Pancreas (tissue), 10 donors: ENCODE results near the gene CHMP6. TPM values are rescaled to one million over a fixed set of nuclear protein-coding genes. Genes with fewer than 3 reads are reported as not detected.

ENCODE experiments used
- ATAC-seq, 4 donors: fragments of 200-7000 bp; cut with Tn5 transposase; one replicate each; pipeline versions ENCODE4 v1.8.0 to v1.9.1; 2020; ENCODE audit warnings: mild to moderate bottlenecking in 4 of 4, moderate library complexity in 4 of 4
- DNase-seq, 6 donors: peaks; one replicate each; pipeline ENCODE4 v3.0.0-alpha.2; 2020
- FAIRE-seq: peaks from 2 replicates; lab custom pipeline; 2012; peaks lifted over from hg19 to GRCh38; lab: Jason Lieb, UNC
- H3K27ac ChIP-seq, 4 donors: fragments of 200-600 bp; sonication (generic); 1 replicate in 3 of 4; 2 replicates in 1 of 4; pipeline versions ENCODE4 v1.5.0 to v1.8.0; 2020
- H3K27me3 ChIP-seq, 4 donors: fragments of 200-600 bp; one replicate each; pipeline ENCODE4 v1.8.0; 2021
- H3K36me3 ChIP-seq, 3 donors: fragments of 200-600 bp; sonication (generic) in 1 of 3; one replicate each; pipeline versions ENCODE4 v1.5.0 to v1.8.0; 2020 to 2021
- H3K4me1 ChIP-seq, 3 donors: fragments of 200-600 bp; one replicate each; pipeline ENCODE4 v1.8.0; 2021
- H3K4me3 ChIP-seq, 4 donors: fragments of 200-600 bp; sonication (generic) in 2 of 4; one replicate each; pipeline versions ENCODE4 v1.5.0 to v1.8.0; 2020 to 2021
- H3K9me3 ChIP-seq, 4 donors: fragments of 200-600 bp; one replicate each; pipeline ENCODE4 v1.8.0; 2021
- WGBS, 2 donors: extraction: QIAGEN DNeasy Blood & Tissue Kit; methylation state at CpG; one replicate each; pipeline ENCODE4 v1.1.7; 2013; 5-methylcytosine and 5-hydroxymethylcytosine counted together
- intact Hi-C, 3 donors: fragments of 100-400 bp; cut with DNase I; formaldehyde crosslinking; loops; one replicate each; pipeline versions ENCODE4 v1.11.1 to v1.14.2; 2022
- polyA plus RNA-seq, 2 donors: library from polyadenylated mRNA; stranded (reverse); fragments of 200-250 nt; gene quantifications; one replicate each; pipeline ENCODE4 v1.2.3, GENCODE V29; 2013
- total RNA-seq, 6 donors: library from RNA; stranded (reverse); fragmentation: NEBNext Ultra II Directional in 4 of 6; extraction: Animal tissue kit (Norgen Biotek cat#: 25700) in 4 of 6; gene quantifications; one replicate each; pipeline versions ENCODE4 v1.2.1 to v1.2.4, GENCODE V29; 2021 to 2023
- TF ChIP-seq, protein P1 (sequence below), 4 donors: fragments of 200-600 bp; sonication (generic) in 3 of 4; IDR thresholded peaks; one replicate each; pipeline versions ENCODE4 v1.5.0 to v1.8.0; 2021; ENCODE audit warnings: antibody characterized with exemption in 4 of 4
- donor health status: healthy with polysubstance abuse.
- donor health status: DM: no; HTN: no; CAD: no; lungs with moderate emphysema.
- donor health status: DM: no; HTN: no; CAD: no.
- donor health status: control.
- donor health status: control.
- donor health status: Bipolar disorder and iron deficiency.
- donor health status: DM: yes; HTN: yes; CAD: no.
- donor health status: DM: no; HTN: no; CAD: no.
- donor health status: DM: no; HTN: no; CAD: no.
- donor health status: DM: yes; HTN: yes; CAD: no.

The CHMP6 gene
- total and polyA plus RNA-seq, 8 donors, result 9.5 to 30.8 (median 13.8) TPM

- intact Hi-C loops, result no loop called here
- TF ChIP-seq, protein P1, sequence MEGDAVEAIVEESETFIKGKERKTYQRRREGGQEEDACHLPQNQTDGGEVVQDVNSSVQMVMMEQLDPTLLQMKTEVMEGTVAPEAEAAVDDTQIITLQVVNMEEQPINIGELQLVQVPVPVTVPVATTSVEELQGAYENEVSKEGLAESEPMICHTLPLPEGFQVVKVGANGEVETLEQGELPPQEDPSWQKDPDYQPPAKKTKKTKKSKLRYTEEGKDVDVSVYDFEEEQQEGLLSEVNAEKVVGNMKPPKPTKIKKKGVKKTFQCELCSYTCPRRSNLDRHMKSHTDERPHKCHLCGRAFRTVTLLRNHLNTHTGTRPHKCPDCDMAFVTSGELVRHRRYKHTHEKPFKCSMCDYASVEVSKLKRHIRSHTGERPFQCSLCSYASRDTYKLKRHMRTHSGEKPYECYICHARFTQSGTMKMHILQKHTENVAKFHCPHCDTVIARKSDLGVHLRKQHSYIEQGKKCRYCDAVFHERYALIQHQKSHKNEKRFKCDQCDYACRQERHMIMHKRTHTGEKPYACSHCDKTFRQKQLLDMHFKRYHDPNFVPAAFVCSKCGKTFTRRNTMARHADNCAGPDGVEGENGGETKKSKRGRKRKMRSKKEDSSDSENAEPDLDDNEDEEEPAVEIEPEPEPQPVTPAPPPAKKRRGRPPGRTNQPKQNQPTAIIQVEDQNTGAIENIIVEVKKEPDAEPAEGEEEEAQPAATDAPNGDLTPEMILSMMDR (IDR thresholded peaks at IDR 0.05), result no peak
- Histone ChIP-seq H3K9me3 (no peaks in the 10 kb centered on the region), H3K4me3 (peak overlapping the region in 3 of 4 donors; percentile 35 to 60 (median 51)), H3K36me3 (no peaks in the 10 kb centered on the region), H3K27ac (no peak overlapping the region), H3K27me3 (no peaks in the 10 kb centered on the region), H3K4me1 (peaks cover 11 to 27% (median 23%) of the 10 kb centered on the region in 3 donors)
- FAIRE-seq, result no peak
- ATAC-seq, result no peak
- 22 to 25% methylated on average over 46 to 66 of the region's 66 CpGs for WGBS, 2 donors
- DNase-seq, result peak in 2 of 6 donors; percentile 46 to 82
These were observed 44.0 kb downstream of the CHMP6 start for GRCh38 chr17:81035521-81036196.

DNA sequence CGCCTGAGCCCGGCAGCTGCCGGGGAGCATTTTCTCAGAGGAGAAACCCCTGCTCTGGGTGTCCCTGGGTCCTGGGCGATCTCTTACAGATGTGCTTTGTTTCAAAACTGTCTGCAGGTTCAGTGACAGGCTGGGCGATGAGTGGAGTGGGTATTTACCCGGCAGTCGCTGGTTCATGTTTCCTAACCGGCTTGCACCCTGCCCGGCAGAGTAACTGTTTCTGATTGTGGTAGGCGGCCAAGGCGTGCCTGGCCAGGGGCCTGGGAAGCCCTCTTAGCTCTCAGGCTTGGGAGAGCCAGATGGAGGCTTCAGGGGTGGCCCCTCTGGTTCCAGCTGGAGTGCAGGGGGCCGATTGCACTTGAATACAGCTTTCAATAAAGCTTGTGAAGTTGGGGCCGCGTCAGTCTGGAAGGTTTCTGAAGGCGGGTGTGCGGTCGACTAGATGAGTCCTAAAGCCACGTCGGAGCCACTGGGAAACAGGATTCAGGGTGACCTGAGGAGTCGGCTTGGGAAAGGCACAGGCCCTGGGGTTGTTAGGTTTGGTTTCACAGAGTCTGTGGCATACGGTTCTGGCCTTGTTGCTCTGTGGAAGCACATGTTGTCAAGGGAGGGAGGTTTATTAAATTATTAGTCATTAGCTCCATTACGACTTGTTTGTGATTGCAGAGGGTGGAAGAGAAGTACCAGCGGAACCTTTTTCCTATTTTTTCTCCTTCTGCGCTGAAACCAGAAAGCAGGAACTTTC lies 44.7 kb downstream of the CHMP6 start:
- H3K36me3 ChIP-seq, result no peaks in the 10 kb centered on the region
- 83 to 84% methylated on average over 24 of the region's 24 CpGs for WGBS, 2 donors
- ATAC-seq, result no peak
- no peaks in the 10 kb centered on the region for H3K27me3 ChIP-seq
- TF ChIP-seq, protein P1 (IDR thresholded peaks at IDR 0.05), result no peak
- H3K4me3 ChIP-seq, result peak overlapping the region in 1 of 4 donors; percentile 60
- H3K4me1 ChIP-seq, result peaks cover 11 to 27% (median 23%) of the 10 kb centered on the region in 3 donors
- H3K9me3 ChIP-seq, result no peaks in the 10 kb centered on the region
- intact Hi-C loops, result no loop called here
- H3K27ac ChIP-seq, result peak overlapping the region in 1 of 4 donors; percentile 41
- FAIRE-seq, result no peak
- DNase-seq, result peak in 2 of 6 donors; percentile 22 to 65

DNA sequence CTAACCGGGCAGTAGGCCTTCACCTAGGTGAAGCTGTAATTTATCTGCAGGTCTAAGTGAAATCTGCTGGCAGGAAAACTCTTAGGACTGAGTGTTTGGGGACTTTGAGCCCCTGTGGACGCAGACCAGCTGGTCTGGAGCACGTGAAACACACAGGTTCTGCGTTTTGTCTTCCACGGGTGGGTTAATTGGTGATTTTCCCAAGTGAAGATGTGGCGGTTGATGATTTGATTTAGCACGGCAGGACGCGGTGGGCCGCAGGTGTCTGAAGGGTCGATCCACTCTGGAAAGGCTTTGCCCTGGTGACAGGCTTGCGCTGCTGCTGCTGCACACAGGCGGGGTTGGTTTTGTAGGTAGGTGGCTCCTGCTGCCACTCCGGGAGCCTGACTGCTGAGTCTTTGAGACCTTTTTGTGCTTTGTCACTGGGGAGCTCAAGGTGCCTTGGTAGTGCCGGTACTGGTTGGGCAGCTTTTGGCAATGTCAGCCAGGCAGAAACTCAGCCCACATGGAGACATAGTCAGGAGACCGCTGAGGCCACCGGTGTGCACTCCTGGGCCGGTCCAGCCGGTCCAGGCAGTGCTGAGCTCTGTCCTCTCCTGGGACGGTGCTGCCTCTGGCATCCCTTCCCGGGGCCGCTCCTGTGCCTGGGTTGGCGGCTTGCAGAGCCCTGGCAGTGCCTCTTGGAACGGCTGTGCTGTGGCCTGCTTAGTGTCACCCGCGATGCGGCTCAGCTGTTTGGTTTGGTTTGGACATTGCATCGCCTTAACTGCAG lies 45.6 kb downstream of the CHMP6 start:
- peak; percentile 63 to 94 (median 78) for DNase-seq
- no peak for FAIRE-seq
- TF ChIP-seq, protein P1 (IDR thresholded peaks at IDR 0.05), result no peak
- intact Hi-C loops, result no loop called here
- Histone ChIP-seq H3K4me1 (peaks cover 11 to 27% (median 23%) of the 10 kb centered on the region in 3 donors), H3K27me3 (no peaks in the 10 kb centered on the region), H3K4me3 (peak overlapping the region in 1 of 4 donors; percentile 5), H3K36me3 (no peaks in the 10 kb centered on the region), H3K27ac (peak overlapping the region in 3 of 4 donors; percentile 39 to 49 (median 41)), H3K9me3 (no peaks in the 10 kb centered on the region)
- peak; percentile 49 to 69 (median 57) for ATAC-seq
- WGBS, 2 donors, result 21 to 28% methylated on average over 28 of the region's 28 CpGs

DNA sequence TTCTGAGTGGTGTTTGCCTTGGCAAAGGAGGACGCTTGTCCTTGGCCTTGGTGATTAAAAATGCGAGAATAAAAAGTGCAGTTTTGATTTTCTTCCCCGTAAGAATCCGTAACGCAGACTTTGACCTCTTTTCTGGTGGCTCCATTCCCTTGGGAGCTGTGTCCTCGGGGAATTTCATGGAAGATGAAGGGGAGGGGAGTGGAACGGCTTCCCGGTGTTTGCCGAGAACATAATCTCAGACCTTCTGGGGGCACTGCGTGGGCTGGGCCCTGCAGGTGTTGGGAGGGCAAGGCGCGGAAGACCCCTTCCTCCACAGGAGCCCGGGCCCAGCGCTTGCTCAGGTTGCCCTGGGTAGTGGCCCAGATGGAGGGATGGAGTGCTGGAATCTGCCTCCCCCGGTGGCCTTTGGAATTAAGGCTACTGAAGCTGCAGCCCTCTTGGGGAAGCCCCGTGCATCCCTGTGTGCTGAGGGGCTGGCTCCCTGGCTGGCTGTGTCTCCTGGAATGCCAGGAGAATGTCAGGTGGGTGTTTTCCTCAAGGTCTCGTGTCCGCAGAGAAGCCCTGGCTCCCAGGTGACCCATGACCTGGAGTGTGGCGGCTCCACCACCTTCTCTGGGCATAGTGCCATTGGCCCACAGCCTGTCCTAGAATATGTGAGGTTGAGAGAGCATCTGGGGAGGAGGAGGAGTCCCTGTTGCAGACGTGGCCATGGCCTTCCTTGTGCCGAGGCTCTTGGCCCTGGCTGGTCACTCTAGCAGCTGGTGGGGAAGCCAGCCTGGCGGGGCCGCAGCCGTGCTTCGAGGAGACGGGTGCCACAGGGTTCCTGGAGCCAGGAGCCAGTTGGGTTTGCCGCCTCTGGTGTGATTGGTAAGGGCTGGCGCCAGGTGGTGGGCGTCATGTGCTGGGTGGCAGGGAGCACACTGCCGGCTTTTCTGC lies 46.4 kb downstream of the CHMP6 start:
- no peak overlapping the region for H3K4me3 ChIP-seq
- H3K9me3 ChIP-seq, result no peaks in the 10 kb centered on the region
- ATAC-seq (peak in 3 of 4 donors; percentile 5 to 25 (median 21)), FAIRE-seq (no peak), DNase-seq (peak in 5 of 6 donors; percentile 60 to 85 (median 67))
- no peaks in the 10 kb centered on the region for H3K36me3 ChIP-seq
- TF ChIP-seq, protein P1 (IDR thresholded peaks at IDR 0.05), result no peak
- H3K27ac ChIP-seq, result peak overlapping the region in 3 of 4 donors; percentile 39 to 49 (median 41)
- H3K27me3 ChIP-seq, result no peaks in the 10 kb centered on the region
- H3K4me1 ChIP-seq, result peaks cover 11 to 27% (median 23%) of the 10 kb centered on the region in 3 donors
- 35% methylated on average over 27 to 30 of the region's 30 CpGs for WGBS, 2 donors
- intact Hi-C loops, result no loop called here
